GM18526 (cell line): ENCODE measurements around the gene ASPSCR1.
A peak's percentile ranks its signal among the peaks of the same experiment; 100 is the strongest.

Source experiments
- POLR2A ChIP-seq: IDR thresholded peaks from 3 replicates; pipeline ENCODE4 v1.6.1; 2011; ENCODE audit not compliant: insufficient read length; ENCODE audit errors: extremely low read depth

ASPSCR1 gene

GRCh38 chr17:82050761-82051641 lies 73.6 kb downstream of the ASPSCR1 start:
- no peak for TF ChIP-seq POLR2A

- peak; percentile 59 for TF ChIP-seq POLR2A
Measured at GRCh38 chr17:82051776-82052637, 74.6 kb downstream of the ASPSCR1 start, which contains the start of the genes GPS1 and RFNG. Gene GPS1, plus strand, starts transcription at chr17:82051898. Its CDS starts 34 bp downstream, at chr17:82051932. Gene RFNG, minus strand, starts transcription at chr17:82051811. Its CDS starts 45 bp downstream, at chr17:82051766.

DNA sequence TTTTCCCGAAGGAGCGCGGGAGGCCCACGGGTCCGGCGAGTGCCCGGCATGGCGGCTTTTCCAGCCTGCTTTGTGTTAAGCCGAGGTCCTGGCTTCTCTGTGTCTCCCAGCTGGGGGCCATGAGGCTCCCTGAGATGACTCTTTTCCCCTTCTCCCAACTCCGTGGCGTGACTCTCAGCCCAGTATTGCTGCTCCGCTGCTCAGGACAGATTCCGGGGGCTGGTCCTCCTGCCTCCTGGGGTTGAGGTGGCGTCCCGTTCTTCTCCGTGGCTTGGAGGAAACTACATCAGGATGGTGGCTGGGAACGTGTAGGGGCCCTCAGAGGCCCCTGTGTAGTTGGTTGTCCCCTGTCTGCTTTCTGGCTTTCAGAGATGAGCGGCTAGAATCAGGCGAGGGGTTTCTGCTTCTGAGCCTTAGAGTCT lies 75.2 kb downstream of the ASPSCR1 start:
- TF ChIP-seq POLR2A = no peak

DNA sequence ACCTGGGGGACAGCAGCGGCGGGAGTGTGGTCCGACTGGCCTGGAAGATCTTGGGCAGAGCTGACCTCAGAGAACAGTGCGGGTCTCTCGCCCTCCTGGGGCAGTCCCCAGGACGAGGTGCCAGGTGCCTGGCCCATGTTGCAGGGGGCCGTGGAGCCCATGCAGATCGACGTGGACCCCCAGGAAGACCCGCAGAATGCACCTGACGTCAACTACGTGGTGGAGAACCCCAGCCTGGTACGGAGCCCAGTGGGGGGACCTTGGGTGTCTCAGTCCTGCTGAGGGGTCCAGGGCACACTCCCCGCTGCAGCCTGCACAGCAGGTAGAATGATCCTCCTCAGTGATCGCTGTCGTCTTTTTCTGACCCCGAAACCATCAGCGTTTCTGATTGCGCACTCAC lies 75.7 kb downstream of the ASPSCR1 start:
- no peak for TF ChIP-seq POLR2A

DNA sequence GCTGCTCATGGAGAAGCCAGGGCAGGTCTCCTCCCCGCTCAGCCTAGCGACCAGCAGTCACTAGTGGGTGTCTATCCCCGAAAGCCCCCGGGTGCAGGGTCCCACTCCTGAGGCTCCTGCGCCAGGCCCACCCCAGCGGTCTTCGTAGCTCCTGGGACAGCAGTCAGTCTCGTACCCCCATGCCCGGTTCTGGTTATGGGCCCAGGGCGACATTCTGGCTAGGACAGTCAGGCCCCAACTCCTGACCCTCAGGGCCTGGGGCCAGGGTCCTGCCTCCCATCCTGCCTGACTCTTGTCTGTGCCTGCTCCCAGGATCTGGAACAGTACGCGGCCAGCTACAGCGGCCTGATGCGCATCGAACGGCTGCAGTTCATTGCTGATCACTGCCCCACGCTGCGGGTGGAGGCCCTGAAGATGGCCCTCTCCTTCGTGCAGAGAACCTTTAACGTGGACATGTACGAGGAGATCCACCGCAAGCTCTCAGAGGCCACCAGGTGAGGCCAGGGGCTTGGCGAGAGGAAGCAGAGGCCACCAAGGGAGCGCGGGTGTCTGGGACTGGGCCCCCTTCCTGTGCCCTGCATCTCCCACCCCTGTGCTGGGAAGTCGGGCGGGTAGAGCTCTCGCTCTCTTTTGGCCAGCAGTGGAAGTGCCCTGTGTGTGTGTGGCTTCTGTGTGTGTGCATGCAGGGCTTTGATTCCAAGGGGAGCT lies 76.3 kb downstream of the ASPSCR1 start:
- TF ChIP-seq POLR2A = no peak

DNA sequence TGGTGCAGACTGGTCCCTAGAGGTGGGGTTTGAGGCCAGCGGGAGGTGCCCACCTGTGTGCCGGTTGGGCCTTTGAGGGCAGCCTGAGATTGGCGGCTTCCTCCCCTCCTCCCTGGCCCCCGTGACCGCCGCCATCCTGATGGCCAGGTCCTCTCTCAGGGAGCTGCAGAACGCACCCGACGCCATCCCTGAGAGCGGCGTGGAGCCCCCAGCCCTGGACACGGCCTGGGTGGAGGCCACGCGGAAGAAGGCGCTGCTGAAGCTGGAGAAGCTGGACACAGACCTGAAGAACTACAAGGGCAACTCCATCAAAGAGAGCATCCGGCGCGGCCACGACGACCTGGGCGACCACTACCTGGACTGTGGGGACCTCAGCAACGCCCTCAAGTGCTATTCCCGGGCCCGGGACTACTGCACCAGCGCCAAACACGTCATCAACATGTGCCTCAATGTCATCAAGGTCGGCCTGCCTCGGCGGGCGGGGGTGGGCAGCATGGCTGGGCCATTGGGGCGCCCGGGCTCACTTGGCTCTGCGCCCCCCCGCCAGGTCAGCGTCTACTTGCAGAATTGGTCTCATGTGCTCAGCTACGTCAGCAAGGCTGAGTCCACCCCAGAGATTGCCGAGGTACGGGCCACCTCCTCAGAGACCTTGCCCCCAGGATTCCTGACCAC lies 77.1 kb downstream of the ASPSCR1 start:
- no peak for TF ChIP-seq POLR2A

GRCh38 chr17:82055023-82055964 lies 77.9 kb downstream of the ASPSCR1 start:
- no peak for TF ChIP-seq POLR2A

- no peak for TF ChIP-seq POLR2A
Measured at GRCh38 chr17:82055965-82056728, 78.7 kb downstream of the ASPSCR1 start.

GRCh38 chr17:82056729-82057621 lies 79.5 kb downstream of the ASPSCR1 start:
- no peak for TF ChIP-seq POLR2A

DNA sequence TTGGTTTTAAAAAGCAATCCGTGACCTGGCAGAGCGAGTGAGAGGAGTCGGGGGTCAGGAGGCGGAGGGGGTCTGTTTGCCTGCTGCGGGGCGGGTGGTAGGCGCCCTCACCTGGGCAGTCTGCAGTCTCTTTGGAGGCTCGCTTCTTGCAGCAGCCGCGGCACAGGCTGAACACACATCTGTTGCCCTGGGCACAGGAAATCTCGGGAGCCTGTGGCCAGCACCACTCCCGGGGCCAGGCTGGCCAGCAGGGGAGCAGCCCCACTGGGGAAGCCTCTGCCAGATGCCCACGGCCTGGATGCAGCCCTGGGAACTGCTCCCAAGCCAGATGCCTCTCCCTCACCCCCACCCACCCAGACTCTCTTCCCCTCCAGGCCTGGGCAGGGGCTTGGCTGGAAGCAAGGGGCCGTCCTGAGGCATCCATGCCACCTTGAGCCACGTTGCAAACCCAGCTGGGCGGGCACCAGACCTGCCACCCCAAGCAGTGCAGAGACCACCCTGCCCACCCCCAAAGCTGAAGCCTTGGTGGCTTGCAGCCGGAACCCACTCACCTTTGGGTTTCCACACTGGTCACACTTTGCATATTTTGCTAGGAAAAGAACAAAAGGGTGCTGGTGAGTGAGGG lies 80.9 kb downstream of the ASPSCR1 start:
- TF ChIP-seq POLR2A = no peak

DNA sequence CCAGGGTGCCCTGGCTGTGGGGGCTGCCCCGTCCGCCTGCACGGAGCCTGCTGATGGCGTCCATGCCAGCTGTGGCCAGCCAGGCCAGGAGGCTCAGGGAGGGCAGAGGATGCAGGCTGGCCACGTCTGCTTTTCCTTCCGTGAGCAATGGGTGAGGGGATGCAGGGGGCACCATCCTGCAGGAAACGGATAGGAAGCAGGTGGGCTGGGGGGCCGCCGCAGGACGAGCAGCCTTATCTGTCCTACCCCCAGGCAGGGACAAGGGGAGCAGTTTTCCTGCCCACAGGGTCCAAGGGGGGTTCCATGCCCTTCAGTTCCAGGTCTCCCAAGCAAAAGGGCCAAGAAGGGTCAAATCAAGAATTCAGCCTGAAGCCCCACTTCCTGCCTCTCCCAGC lies 81.4 kb downstream of the ASPSCR1 start:
- no peak for TF ChIP-seq POLR2A

GRCh38 chr17:82059272-82060000 lies 82.0 kb downstream of the ASPSCR1 start:
- TF ChIP-seq POLR2A = no peak
